ENCODE results near the gene NUP85.

NUP85 gene

GRCh38 chr17:75207760-75208159 is 2.3 kb downstream of the NUP85 start:
- Histone ChIP-seq H3K27ac (no peak overlapping the region), H3K4me3 (no peak overlapping the region)
- DNase-seq (ENCODE audit: low spot score) = no peak
- no peak for TF ChIP-seq CTCF (IDR thresholded peaks at IDR 0.05)

- Histone ChIP-seq H3K27ac (no peak overlapping the region), H3K4me3 (no peak overlapping the region)
- DNase-seq (ENCODE audit: low spot score) = no peak
- TF ChIP-seq CTCF (IDR thresholded peaks at IDR 0.05) = no peak
Observed at GRCh38 chr17:75208161-75208560, 2.7 kb downstream of the NUP85 start.

GRCh38 chr17:75209061-75209460 is 3.6 kb downstream of the NUP85 start:
- Histone ChIP-seq H3K4me3 (no peak overlapping the region), H3K27ac (no peak overlapping the region)
- TF ChIP-seq CTCF (IDR thresholded peaks at IDR 0.05) = no peak
- no peak for DNase-seq (ENCODE audit: low spot score)

- no peak for DNase-seq (ENCODE audit: low spot score)
- H3K27ac ChIP-seq = no peak overlapping the region
- no peak overlapping the region for H3K4me3 ChIP-seq
- TF ChIP-seq CTCF (IDR thresholded peaks at IDR 0.05) = no peak
Observed at GRCh38 chr17:75218131-75218530, 12.7 kb downstream of the NUP85 start.

- Histone ChIP-seq H3K4me3 (no peak overlapping the region), H3K27ac (no peak overlapping the region)
- DNase-seq (ENCODE audit: low spot score) = no peak
- TF ChIP-seq CTCF (IDR thresholded peaks at IDR 0.05) = no peak
Observed at GRCh38 chr17:75219815-75220214, 14.3 kb downstream of the NUP85 start.

- TF ChIP-seq CTCF (IDR thresholded peaks at IDR 0.05) = no peak
- DNase-seq (ENCODE audit: low spot score) = no peak
- Histone ChIP-seq H3K27ac (no peak overlapping the region), H3K4me3 (no peak overlapping the region)
Observed at GRCh38 chr17:75225016-75225415, 19.5 kb downstream of the NUP85 start.

GRCh38 chr17:75227729-75228128 is 22.2 kb downstream of the NUP85 start:
- H3K27ac ChIP-seq = no peak overlapping the region
- DNase-seq (ENCODE audit: low spot score) = no peak
- no peak overlapping the region for H3K4me3 ChIP-seq
- no peak for TF ChIP-seq CTCF (IDR thresholded peaks at IDR 0.05)

Data from coronary artery (tissue), 2 donors.